ENCODE measurements around the gene ARMH3. TPM values are rescaled to one million over a fixed set of nuclear protein-coding genes. Genes with fewer than 3 reads are reported as not detected.

The ARMH3 gene
- total RNA-seq, 1 experiment from 2014 or later: 30.6 TPM

- H3K4me3 ChIP-seq (ENCODE audit: low read depth in 2 of 2, low read length in 2 of 2): no peak overlapping the region
- no peak for TF ChIP-seq TCF7L2 (IDR thresholded peaks at IDR 0.05; ENCODE audit: low read depth, low read length)
- no peaks in the 10 kb centered on the region for H3K4me1 ChIP-seq (ENCODE audit: control insufficient read depth, insufficient read depth, low read length)
- no TSS peak for BruUV-seq (replicated peaks)
- CTCF ChIA-PET: interaction anchor here (0.6 to 1.6 kb wide), 8 partner anchors 8 to 265 kb away, joined by 3 to 12 read pairs (median 4); partner anchors contain the start of gene PPRC1
- no peak for DNase-seq (ENCODE audit: low read depth, low spot score)
- POLR2A ChIA-PET: interaction anchor here (0.6 kb wide), 2 partner anchors 29 to 263 kb away, joined by 3 to 4 read pairs; no protein-coding TSS in a partner anchor
- no peaks in the 10 kb centered on the region for H3K9me3 ChIP-seq (ENCODE audit: control insufficient read depth, insufficient read depth, low read depth, low read length)
- no peaks in the 10 kb centered on the region for H3K27me3 ChIP-seq (ENCODE audit: control insufficient read depth, insufficient read depth, low read length)
- intact Hi-C loops (cut with micrococcal nuclease; ENCODE audit: unreplicated experiment): no loop called here
- peak; percentile 71; the same call in 1 of the 2 replicates for ATAC-seq
- in situ Hi-C loops (cut with HindIII; ENCODE audit: low pct_unique_long_range_greater_than_20kb, low sequenced_read_pairs): no loop called here
- H3K27ac ChIP-seq (ENCODE audit: low read length): no peak overlapping the region
- H3K36me3 ChIP-seq (ENCODE audit: control insufficient read depth, insufficient read depth, low read length): no peaks in the 10 kb centered on the region
Measured at GRCh38 chr10:102101152-102101551, 45.2 kb upstream of the ARMH3 start.

GRCh38 chr10:102096449-102096848 is 40.5 kb upstream of the ARMH3 start:
- DNase-seq (ENCODE audit: low read depth, low spot score): no peak
- H3K27ac ChIP-seq (ENCODE audit: low read length): no peak overlapping the region
- H3K9me3 ChIP-seq (ENCODE audit: control insufficient read depth, insufficient read depth, low read depth, low read length): no peaks in the 10 kb centered on the region
- no peaks in the 10 kb centered on the region for H3K27me3 ChIP-seq (ENCODE audit: control insufficient read depth, insufficient read depth, low read length)
- intact Hi-C loops (cut with micrococcal nuclease; ENCODE audit: unreplicated experiment) (no loop called here), in situ Hi-C loops (cut with HindIII; ENCODE audit: low pct_unique_long_range_greater_than_20kb, low sequenced_read_pairs) (no loop called here)
- ATAC-seq: no peak
- no peak for TF ChIP-seq SIN3A (IDR thresholded peaks at IDR 0.05; ENCODE audit: borderline replicate concordance, insufficient read depth, low read depth, low read length)
- TF ChIP-seq POLR2AphosphoS5 (IDR thresholded peaks at IDR 0.05; ENCODE audit: low read depth, low read length): no peak
- no peak for TF ChIP-seq TCF7L2 (IDR thresholded peaks at IDR 0.05; ENCODE audit: low read depth, low read length)
- TF ChIP-seq REST (IDR thresholded peaks at IDR 0.05; ENCODE audit: insufficient read depth in 1 of 2, low read depth in 2 of 2, low read length in 1 of 2): no peak
- TF ChIP-seq CTCF (IDR thresholded peaks at IDR 0.05): no peak
- H3K4me1 ChIP-seq (ENCODE audit: control insufficient read depth, insufficient read depth, low read length): no peaks in the 10 kb centered on the region
- no peak overlapping the region for H3K4me3 ChIP-seq (ENCODE audit: low read depth in 2 of 2, low read length in 2 of 2)
- H3K36me3 ChIP-seq (ENCODE audit: control insufficient read depth, insufficient read depth, low read length): no peaks in the 10 kb centered on the region
- CTCF ChIA-PET: no interaction called here
- BruUV-seq (replicated peaks): no TSS peak
- POLR2A ChIA-PET: interaction anchor here (0.7 kb wide), 1 partner anchor 252 kb away, joined by 6 read pairs; no protein-coding TSS in a partner anchor

GRCh38 chr10:102090772-102091171 is 34.8 kb upstream of the ARMH3 start:
- no TSS peak for BruUV-seq (replicated peaks)

More at GRCh38 chr10:102090772-102091171, 34.8 kb upstream of the ARMH3 start:
- in situ Hi-C loops (cut with HindIII; ENCODE audit: low pct_unique_long_range_greater_than_20kb, low sequenced_read_pairs): no loop called here
- DNase-seq (ENCODE audit: low read depth, low spot score) (no peak), ATAC-seq (no peak)
- POLR2A ChIA-PET: no interaction called here
- no peaks in the 10 kb centered on the region for H3K36me3 ChIP-seq (ENCODE audit: control insufficient read depth, insufficient read depth, low read length)
- H3K4me3 ChIP-seq (ENCODE audit: low read depth in 2 of 2, low read length in 2 of 2): no peak overlapping the region
- intact Hi-C loops (cut with micrococcal nuclease; ENCODE audit: unreplicated experiment): no loop called here
- H3K27me3 ChIP-seq (ENCODE audit: control insufficient read depth, insufficient read depth, low read length): no peaks in the 10 kb centered on the region
- CTCF ChIA-PET: no interaction called here
- no peaks in the 10 kb centered on the region for H3K9me3 ChIP-seq (ENCODE audit: control insufficient read depth, insufficient read depth, low read depth, low read length)
- TF ChIP-seq REST (IDR thresholded peaks at IDR 0.05; ENCODE audit: insufficient read depth in 1 of 2, low read depth in 2 of 2, low read length in 1 of 2) (no peak), CTCF (IDR thresholded peaks at IDR 0.05) (no peak), POLR2AphosphoS5 (IDR thresholded peaks at IDR 0.05; ENCODE audit: low read depth, low read length) (no peak), TCF7L2 (IDR thresholded peaks at IDR 0.05; ENCODE audit: low read depth, low read length) (no peak), SIN3A (IDR thresholded peaks at IDR 0.05; ENCODE audit: borderline replicate concordance, insufficient read depth, low read depth, low read length) (no peak)
- H3K4me1 ChIP-seq (ENCODE audit: control insufficient read depth, insufficient read depth, low read length): no peaks in the 10 kb centered on the region
- H3K27ac ChIP-seq (ENCODE audit: low read length): no peak overlapping the region

All from Panc1 (cell line).